GM18870 (cell line): Measurements from ENCODE around the gene CHST8.
"Not testable (repeated sequence)": the region's sequence is repeated elsewhere in the genome, so short reads cannot be mapped to it uniquely, and the experiment has no call there.

Experiments used
- ATAC-seq: cut with Tn5 transposase; IDR thresholded peaks from one replicate; pipeline ENCODE4 v1.9.1; 2021; ENCODE audit warnings: moderate library complexity; ENCODE audit not compliant: unreplicated experiment

The CHST8 gene

DNA sequence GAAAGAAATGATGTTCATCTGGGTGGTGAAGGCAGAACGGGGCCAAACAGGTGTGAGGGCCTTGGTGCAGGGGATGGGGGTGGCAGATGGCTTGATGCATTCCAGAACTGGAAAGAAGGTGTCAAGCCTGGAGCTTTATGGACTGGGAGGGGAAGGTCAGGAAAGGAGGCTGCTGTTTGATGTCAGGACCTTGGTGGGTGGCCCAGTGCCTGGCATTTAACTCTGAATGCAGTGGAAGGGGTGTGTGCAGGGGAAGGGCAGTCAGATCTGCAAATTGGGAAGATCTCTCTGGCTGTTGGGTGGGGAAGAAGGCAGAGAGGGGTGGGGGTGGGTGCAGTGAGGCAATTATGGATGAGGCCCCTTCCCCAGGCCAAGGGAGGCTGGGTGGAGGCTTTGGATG lies 186.6 kb downstream of the CHST8 start:
- ATAC-seq: no peak

DNA sequence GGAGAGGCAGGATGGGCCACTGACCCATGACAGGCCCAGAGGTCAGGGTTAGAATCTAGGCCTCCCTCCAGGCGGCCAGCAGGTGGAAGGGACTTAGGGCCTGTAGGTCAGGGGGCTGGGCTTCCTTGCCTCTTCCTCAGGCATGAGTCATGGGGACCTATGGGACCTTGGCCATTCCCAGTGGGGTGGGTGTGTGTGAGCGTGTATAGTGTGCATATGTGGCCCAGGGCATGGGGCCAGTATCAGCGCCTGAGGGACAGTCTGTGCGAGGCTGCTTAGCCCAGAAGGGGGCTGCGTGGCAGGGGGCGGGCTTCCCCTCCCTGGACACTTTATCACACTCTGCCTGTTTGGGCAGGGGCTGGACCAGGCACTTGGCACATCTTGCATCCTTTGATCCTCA lies 188.2 kb downstream of the CHST8 start:
- ATAC-seq: no peak

DNA sequence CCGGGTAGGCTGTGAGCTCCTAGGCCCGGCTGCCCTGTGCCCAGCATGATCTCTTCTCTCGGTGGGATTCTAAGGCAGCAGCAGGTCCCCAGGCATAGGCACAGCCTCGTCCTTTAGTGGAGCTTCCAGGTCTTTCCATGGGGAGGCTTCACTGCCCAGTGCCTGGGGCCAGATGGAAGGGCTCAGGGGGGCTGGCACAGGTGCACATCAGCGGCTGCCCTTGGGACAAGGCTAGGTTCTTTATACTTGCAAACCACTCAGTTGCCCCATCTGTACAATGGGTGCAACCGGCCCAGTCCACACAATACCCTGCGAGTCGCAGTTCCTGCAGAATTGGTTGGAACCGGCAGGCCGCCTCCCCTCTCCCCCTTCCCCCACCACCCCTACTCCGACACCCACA lies 189.1 kb downstream of the CHST8 start:
- ATAC-seq: no peak

DNA sequence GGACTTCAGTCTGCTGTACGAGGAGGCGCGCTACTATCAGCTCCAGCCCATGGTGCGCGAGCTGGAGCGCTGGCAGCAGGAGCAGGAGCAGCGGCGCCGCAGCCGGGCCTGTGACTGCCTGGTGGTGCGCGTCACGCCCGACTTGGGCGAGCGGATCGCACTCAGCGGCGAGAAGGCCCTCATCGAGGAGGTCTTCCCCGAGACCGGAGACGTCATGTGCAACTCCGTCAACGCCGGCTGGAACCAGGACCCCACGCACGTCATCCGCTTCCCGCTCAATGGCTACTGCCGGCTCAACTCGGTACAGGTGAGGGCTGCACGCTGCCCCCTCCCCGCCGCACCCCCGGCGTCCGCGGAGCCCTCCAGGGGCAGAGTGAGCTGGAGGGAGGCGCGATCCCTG lies 189.5 kb downstream of the CHST8 start:
- no peak for ATAC-seq

DNA sequence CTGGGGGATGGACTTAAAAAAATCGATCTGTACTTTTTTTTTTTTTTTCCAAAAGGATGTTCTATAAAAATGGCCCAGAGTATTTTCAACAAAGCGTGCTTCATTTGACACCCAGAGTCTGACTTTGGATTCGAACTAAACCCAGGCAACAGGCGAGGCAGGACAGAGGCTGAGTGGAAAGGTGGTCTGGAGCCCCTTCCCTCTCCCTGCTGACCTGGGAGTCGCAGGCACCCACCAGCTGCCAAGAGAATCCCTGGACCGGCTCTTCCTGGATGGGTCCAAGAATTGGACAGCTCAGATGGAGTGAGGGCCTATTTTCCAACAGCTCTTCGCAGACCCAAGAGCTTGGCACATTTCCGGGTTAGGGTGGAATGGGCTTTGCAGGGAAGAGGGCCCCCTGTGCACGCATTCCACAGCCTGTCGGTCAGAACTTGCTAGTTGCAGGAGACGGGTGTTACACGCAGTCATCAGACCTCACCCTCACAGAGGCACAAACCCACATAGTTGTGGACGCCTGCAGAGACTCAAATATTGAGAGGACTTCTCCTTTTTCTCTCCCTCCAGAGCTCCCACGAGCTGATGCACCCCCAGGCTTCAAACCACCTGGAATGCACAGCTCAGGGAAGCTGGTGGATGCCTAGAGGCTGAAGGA lies 190.1 kb downstream of the CHST8 start:
- ATAC-seq: no peak

GRCh38 chr19:33812388-33813330 lies 190.9 kb downstream of the CHST8 start:
- no peak for ATAC-seq

GRCh38 chr19:33813391-33814101 lies 191.8 kb downstream of the CHST8 start:
- ATAC-seq: no peak

DNA sequence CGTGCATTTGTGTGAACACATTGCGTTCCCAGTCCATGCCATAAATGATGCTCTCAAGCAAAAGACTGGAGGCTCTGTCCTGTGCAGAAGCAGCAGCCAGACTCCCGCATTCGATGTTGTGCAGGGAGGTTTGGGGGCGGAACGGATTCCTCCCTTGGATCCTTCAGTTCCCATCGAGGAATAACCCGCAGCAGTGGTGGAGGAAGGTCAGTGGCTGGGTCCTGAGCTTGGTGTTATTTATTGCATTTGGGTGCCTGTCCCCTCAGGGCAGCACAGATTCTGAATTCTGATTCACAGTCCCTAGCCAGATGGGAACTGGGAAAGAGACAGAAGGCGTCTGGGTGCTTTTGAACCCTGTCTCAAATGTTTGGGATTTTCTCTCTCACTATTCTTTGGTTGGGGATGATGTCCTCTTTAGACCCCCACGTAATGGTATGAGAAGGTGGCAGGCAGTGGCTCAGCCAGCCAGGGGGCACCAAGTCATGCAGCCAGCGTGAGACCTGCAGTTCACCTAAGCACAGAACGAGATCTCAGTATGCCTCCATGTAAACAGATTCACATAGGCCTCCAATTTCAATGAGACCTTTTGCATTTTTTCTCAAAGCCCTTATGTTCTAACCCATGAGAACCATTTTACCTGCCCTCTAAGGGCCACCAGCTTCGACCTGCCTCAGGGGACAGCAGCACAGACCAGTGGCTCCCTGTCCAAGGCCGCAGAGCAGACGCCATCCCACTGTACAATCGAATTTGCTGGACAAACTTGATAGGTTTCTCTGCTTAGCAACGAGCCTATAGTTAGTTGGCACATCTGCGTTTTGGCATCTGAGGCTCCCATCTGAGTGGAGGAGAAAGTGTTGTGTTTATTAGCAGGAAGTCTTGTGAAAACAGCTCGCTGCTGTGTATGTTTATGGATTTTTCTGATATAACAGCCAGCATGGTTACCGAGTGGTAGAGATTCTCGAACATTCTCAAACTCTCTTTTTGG lies 192.7 kb downstream of the CHST8 start:
- no peak for ATAC-seq

DNA sequence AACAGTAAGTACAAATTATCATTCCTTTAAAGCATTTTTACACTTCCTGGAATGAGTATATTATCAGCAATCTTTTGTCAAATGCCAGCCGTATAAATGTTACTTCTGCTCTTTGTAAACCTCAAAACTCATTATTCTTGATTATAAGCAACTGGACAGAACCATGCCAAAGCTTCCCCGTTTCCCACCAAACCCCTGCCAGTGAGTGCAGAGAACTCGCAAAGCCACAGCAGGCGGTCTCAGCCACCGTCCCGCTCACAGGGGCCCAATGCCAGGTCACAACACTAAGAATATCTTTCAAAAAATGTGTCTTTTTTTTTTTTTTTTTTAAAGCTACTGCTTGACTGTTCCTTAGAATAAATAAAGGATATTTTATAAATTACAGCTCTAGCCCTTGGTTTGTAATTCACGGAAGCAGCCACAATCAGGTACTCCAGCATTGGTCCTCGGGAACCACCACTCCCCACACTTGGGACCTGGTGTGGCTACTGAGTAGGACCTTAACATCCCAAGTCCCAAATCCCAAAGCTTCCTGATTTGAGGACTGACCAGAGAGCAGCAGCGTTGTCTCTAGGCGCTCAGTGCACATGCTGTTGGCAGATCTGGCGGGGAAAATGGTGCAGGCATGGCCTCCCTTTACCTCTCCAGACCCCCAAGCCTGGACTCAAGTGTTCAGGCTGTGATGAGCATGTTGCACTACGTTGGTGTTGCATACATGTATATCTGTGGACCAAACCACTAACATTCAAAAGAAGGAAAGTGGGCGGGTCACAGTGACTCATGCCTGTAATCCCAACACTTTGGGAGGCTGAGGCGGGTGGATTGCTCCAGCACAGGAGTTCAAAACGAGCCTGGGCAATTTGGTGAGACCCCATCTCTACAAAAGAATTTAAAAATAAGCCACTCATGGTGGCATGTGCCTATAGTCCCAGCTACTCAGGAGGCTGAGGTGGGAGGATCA lies 193.9 kb downstream of the CHST8 start:
- ATAC-seq: no peak

GRCh38 chr19:33818411-33818810 lies 196.7 kb downstream of the CHST8 start:
- ATAC-seq: no peak

DNA sequence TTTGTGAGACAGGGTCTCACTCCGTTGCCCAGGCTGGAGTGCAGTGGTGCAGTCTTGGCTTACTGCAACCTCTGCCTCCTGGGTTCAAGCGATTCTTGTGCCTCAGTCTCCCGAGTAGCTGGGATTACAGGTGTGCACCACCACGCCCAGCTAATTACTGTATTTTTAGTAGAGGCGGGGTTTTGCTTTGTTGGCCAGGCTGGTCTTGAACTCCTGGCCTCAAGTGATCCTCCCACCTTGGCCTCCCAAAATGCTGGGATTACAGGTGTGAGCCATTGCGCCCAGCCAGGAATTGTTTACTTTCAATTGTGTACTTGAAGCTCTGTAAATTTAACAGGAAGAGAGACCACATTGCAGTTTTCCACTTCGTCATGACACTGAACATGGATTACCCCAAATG lies 197.3 kb downstream of the CHST8 start:
- ATAC-seq: not testable (repeated sequence)

DNA sequence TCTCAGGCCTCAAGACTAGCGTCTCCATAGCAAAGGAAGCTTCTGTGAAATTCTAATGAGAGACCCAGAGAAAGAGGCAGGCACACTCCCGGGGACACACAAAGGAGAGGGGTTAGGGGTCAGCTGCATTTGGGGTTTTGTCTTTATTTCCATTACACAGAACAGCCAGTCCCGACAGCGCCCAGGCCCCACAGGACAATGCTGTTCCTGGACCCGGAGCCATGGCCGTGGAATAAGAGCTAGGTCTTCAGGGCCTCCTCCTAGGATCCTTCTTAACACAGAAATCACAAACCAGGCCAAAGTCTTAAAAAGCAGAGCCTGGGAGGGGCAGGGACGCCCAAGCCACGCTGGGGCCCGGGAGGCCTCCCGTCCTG lies 197.7 kb downstream of the CHST8 start:
- ATAC-seq: no peak

DNA sequence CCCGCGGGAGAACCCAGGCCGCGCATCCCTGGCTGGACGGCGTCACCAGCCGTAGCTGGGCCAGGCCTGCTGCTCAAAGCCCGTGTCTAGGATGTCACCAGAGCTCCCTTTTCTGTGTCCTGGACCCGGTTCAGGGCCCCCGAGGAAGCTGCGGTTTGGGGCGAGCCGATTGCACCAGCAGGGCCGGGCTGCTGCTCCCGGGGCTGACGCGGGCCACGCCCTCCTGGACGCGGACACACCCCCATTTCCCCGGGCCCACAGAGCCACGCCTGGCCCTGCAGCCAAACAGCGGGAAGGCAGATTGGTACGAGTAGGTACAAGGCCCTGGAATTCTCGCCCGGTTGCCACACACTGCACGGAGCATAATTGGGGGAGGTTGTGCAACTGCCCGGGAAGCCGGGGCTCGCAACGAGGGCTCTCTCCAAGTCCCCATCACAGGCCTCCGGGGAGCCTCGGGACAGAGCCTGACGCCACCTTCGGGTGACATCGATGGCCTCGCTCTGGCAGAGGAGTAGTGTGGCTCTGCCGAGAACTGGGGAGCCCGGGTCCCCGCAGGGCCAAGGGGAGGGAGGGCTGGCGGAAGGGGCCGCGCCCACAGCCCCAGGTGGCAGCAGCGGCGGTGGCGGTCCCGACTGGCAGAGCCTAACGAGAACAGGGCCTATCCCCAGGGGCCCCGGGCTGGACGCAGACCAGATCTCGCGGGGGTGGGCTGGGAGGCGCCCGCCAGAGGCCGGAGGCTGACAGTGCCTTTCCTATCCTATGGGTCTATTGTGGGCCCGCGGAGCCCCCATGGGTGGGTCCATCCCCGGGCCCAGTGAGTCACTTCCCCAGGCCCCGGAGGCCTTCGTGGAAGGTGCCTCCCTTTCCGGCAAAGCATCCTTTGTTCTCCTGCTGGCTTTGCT lies 198.4 kb downstream of the CHST8 start:
- ATAC-seq: no peak

GRCh38 chr19:33821871-33822270 lies 200.1 kb downstream of the CHST8 start:
- ATAC-seq: no peak
